Measurements from ENCODE around the gene SIRT3.
"Not testable (repeated sequence)": the region's sequence is repeated elsewhere in the genome, so short reads cannot be mapped to it uniquely, and the experiment has no call there.

SIRT3 gene

GRCh38 chr11:197741-198235 is 38.4 kb downstream of the SIRT3 start:
- no peak overlapping the region for H2BK120ac ChIP-seq (ENCODE audit: low read depth, low read length)
- H2BK15ac ChIP-seq (ENCODE audit: low read depth, poor library complexity, severe bottlenecking) = no peak overlapping the region
- no peak overlapping the region for H4K8ac ChIP-seq (ENCODE audit: low read length)
- peaks cover 8% of the 10 kb centered on the region for H3K79me1 ChIP-seq (replicated peaks; ENCODE audit: low read length, poor library complexity, severe bottlenecking)
- H3K9me3 ChIP-seq (ENCODE audit: control insufficient read depth, low read length) = no peaks in the 10 kb centered on the region
- H2BK5ac ChIP-seq (ENCODE audit: low read depth, low read length, poor library complexity, severe bottlenecking) = no peak overlapping the region
- no peak overlapping the region for H2AK5ac ChIP-seq (ENCODE audit: low read length, severe bottlenecking)
- no peak overlapping the region for H3K23ac ChIP-seq (ENCODE audit: low read length in 2 of 2)
- H3K18ac ChIP-seq (ENCODE audit: low read depth in 1 of 2, low read length in 2 of 2) = no peak overlapping the region
- H3K9ac ChIP-seq (ENCODE audit: low read length) = no peak overlapping the region
- no peak overlapping the region for H3K4ac ChIP-seq (ENCODE audit: low read depth in 1 of 2, low read length in 2 of 2)
- no peak overlapping the region for H3K14ac ChIP-seq (ENCODE audit: low read length in 2 of 2)
- WGBS = 90% methylated on average over 9 of the region's 9 CpGs
- no peak overlapping the region for H2AFZ ChIP-seq (ENCODE audit: low read depth, low read length)
- H3K27me3 ChIP-seq (ENCODE audit: control insufficient read depth in 1 of 2, insufficient read depth in 1 of 2, low read length in 2 of 2) = peaks cover 0 to 3% of the 10 kb centered on the region in 2 experiments
- no peak overlapping the region for H3K27ac ChIP-seq (ENCODE audit: low read length, poor library complexity, severe bottlenecking)
- peaks cover 21 to 22% of the 10 kb centered on the region in 2 experiments for H3K36me3 ChIP-seq (ENCODE audit: control insufficient read depth in 1 of 2, insufficient read depth in 2 of 2, low read depth in 1 of 2, low read length in 2 of 2)
- no peak overlapping the region for H2BK12ac ChIP-seq (ENCODE audit: low read length in 2 of 2)
- H3K4me2 ChIP-seq (ENCODE audit: low read length, poor library complexity, severe bottlenecking) = no peak overlapping the region
- DNase-seq = no peak
- no peak overlapping the region for H3K4me3 ChIP-seq (ENCODE audit: insufficient read depth in 1 of 2, low read depth in 1 of 2, low read length in 2 of 2)
- peaks cover 6% of the 10 kb centered on the region for H3K4me1 ChIP-seq (ENCODE audit: control insufficient read depth, insufficient read depth, low read depth, low read length)
- no peak overlapping the region for H4K91ac ChIP-seq (ENCODE audit: low read length)

GRCh38 chr11:196786-197731 is 39.1 kb downstream of the SIRT3 start:
- no peak overlapping the region for H4K91ac ChIP-seq (ENCODE audit: low read length)
- peaks cover 6% of the 10 kb centered on the region for H3K79me1 ChIP-seq (replicated peaks; ENCODE audit: low read length, poor library complexity, severe bottlenecking)
- H2AFZ ChIP-seq (ENCODE audit: low read depth, low read length) = no peak overlapping the region
- H4K8ac ChIP-seq (ENCODE audit: low read length) = peak overlapping the region; percentile 9
- DNase-seq = no peak
- H3K23ac ChIP-seq (ENCODE audit: low read length in 2 of 2) = no peak overlapping the region
- no peak overlapping the region for H3K4me3 ChIP-seq (ENCODE audit: insufficient read depth in 1 of 2, low read depth in 1 of 2, low read length in 2 of 2)
- no peak overlapping the region for H3K27ac ChIP-seq (ENCODE audit: low read length, poor library complexity, severe bottlenecking)
- no peak overlapping the region for H3K14ac ChIP-seq (ENCODE audit: low read length in 2 of 2)
- H3K4me1 ChIP-seq (ENCODE audit: control insufficient read depth, insufficient read depth, low read depth, low read length) = peaks cover 6% of the 10 kb centered on the region
- H2BK120ac ChIP-seq (ENCODE audit: low read depth, low read length) = no peak overlapping the region
- H2BK15ac ChIP-seq (ENCODE audit: low read depth, poor library complexity, severe bottlenecking) = no peak overlapping the region
- 85% methylated on average over 23 of the region's 23 CpGs for WGBS
- no peak overlapping the region for H3K9ac ChIP-seq (ENCODE audit: low read length)
- no peak overlapping the region for H3K4ac ChIP-seq (ENCODE audit: low read depth in 1 of 2, low read length in 2 of 2)
- H3K4me2 ChIP-seq (ENCODE audit: low read length, poor library complexity, severe bottlenecking) = no peak overlapping the region
- no peak overlapping the region for H2AK5ac ChIP-seq (ENCODE audit: low read length, severe bottlenecking)
- H2BK12ac ChIP-seq (ENCODE audit: low read length in 2 of 2) = no peak overlapping the region
- peaks cover 15 to 17% of the 10 kb centered on the region in 2 experiments for H3K36me3 ChIP-seq (ENCODE audit: control insufficient read depth in 1 of 2, insufficient read depth in 2 of 2, low read depth in 1 of 2, low read length in 2 of 2)
- H3K9me3 ChIP-seq (ENCODE audit: control insufficient read depth, low read length) = no peaks in the 10 kb centered on the region
- H3K18ac ChIP-seq (ENCODE audit: low read depth in 1 of 2, low read length in 2 of 2) = no peak overlapping the region
- peaks cover 0 to 3% of the 10 kb centered on the region in 2 experiments for H3K27me3 ChIP-seq (ENCODE audit: control insufficient read depth in 1 of 2, insufficient read depth in 1 of 2, low read length in 2 of 2)
- H2BK5ac ChIP-seq (ENCODE audit: low read depth, low read length, poor library complexity, severe bottlenecking) = no peak overlapping the region

GRCh38 chr11:193481-193880 is 42.7 kb downstream of the SIRT3 start:
- not testable (repeated sequence) for H3K18ac ChIP-seq (ENCODE audit: low read depth in 1 of 2, low read length in 2 of 2); H3K14ac ChIP-seq (ENCODE audit: low read length in 2 of 2); H2AK5ac ChIP-seq (ENCODE audit: low read length, severe bottlenecking); H3K23ac ChIP-seq (ENCODE audit: low read length in 2 of 2); H2BK12ac ChIP-seq (ENCODE audit: low read length in 2 of 2); H3K27me3 ChIP-seq (ENCODE audit: control insufficient read depth in 1 of 2, insufficient read depth in 1 of 2, low read length in 2 of 2); H2AFZ ChIP-seq (ENCODE audit: low read depth, low read length); H3K36me3 ChIP-seq (ENCODE audit: control insufficient read depth in 1 of 2, insufficient read depth in 2 of 2, low read depth in 1 of 2, low read length in 2 of 2); H3K9me3 ChIP-seq (ENCODE audit: control insufficient read depth, low read length); H4K91ac ChIP-seq (ENCODE audit: low read length); H3K27ac ChIP-seq (ENCODE audit: low read length, poor library complexity, severe bottlenecking); H3K4me2 ChIP-seq (ENCODE audit: low read length, poor library complexity, severe bottlenecking); H2BK5ac ChIP-seq (ENCODE audit: low read depth, low read length, poor library complexity, severe bottlenecking); H4K8ac ChIP-seq (ENCODE audit: low read length); DNase-seq; H3K79me1 ChIP-seq (replicated peaks; ENCODE audit: low read length, poor library complexity, severe bottlenecking); H2BK120ac ChIP-seq (ENCODE audit: low read depth, low read length); H3K9ac ChIP-seq (ENCODE audit: low read length); H2BK15ac ChIP-seq (ENCODE audit: low read depth, poor library complexity, severe bottlenecking); H3K4ac ChIP-seq (ENCODE audit: low read depth in 1 of 2, low read length in 2 of 2); H3K4me3 ChIP-seq (ENCODE audit: insufficient read depth in 1 of 2, low read depth in 1 of 2, low read length in 2 of 2); H3K4me1 ChIP-seq (ENCODE audit: control insufficient read depth, insufficient read depth, low read depth, low read length)
- WGBS = 94% methylated on average over 4 of the region's 5 CpGs

- H3K4me1 ChIP-seq (ENCODE audit: control insufficient read depth, insufficient read depth, low read depth, low read length); H3K27ac ChIP-seq (ENCODE audit: low read length, poor library complexity, severe bottlenecking); H2BK12ac ChIP-seq (ENCODE audit: low read length in 2 of 2); H2BK5ac ChIP-seq (ENCODE audit: low read depth, low read length, poor library complexity, severe bottlenecking); H3K36me3 ChIP-seq (ENCODE audit: control insufficient read depth in 1 of 2, insufficient read depth in 2 of 2, low read depth in 1 of 2, low read length in 2 of 2); H4K91ac ChIP-seq (ENCODE audit: low read length); H2AFZ ChIP-seq (ENCODE audit: low read depth, low read length); H3K23ac ChIP-seq (ENCODE audit: low read length in 2 of 2); H3K4ac ChIP-seq (ENCODE audit: low read depth in 1 of 2, low read length in 2 of 2); H2AK5ac ChIP-seq (ENCODE audit: low read length, severe bottlenecking); H3K79me1 ChIP-seq (replicated peaks; ENCODE audit: low read length, poor library complexity, severe bottlenecking); DNase-seq; H3K4me3 ChIP-seq (ENCODE audit: insufficient read depth in 1 of 2, low read depth in 1 of 2, low read length in 2 of 2); H2BK120ac ChIP-seq (ENCODE audit: low read depth, low read length); H3K9ac ChIP-seq (ENCODE audit: low read length); H2BK15ac ChIP-seq (ENCODE audit: low read depth, poor library complexity, severe bottlenecking); H3K9me3 ChIP-seq (ENCODE audit: control insufficient read depth, low read length); H3K27me3 ChIP-seq (ENCODE audit: control insufficient read depth in 1 of 2, insufficient read depth in 1 of 2, low read length in 2 of 2); H4K8ac ChIP-seq (ENCODE audit: low read length); H3K4me2 ChIP-seq (ENCODE audit: low read length, poor library complexity, severe bottlenecking); H3K18ac ChIP-seq (ENCODE audit: low read depth in 1 of 2, low read length in 2 of 2); H3K14ac ChIP-seq (ENCODE audit: low read length in 2 of 2): not testable (repeated sequence)
- 94% methylated on average over 3 of the region's 11 CpGs for WGBS
Measured at GRCh38 chr11:192674-193128, 43.4 kb downstream of the SIRT3 start, which contains the start of gene SCGB1C1. Gene SCGB1C1, plus strand, starts transcription at chr11:193078. Its CDS starts 22 bp downstream, at chr11:193100.

Data from mesenchymal stem cell (in vitro differentiated cells and primary cell).